GM18858 (cell line): ENCODE data around the gene MCAT.
"Not testable (repeated sequence)": the region's sequence is repeated elsewhere in the genome, so short reads cannot be mapped to it uniquely, and the experiment has no call there.

Source experiments
- ATAC-seq: cut with Tn5 transposase; IDR thresholded peaks from one replicate; pipeline ENCODE4 v1.9.1; 2021; ENCODE audit not compliant: unreplicated experiment

Gene MCAT

GRCh38 chr22:43127166-43127908 lies 15.9 kb downstream of the MCAT start:
- no peak for ATAC-seq

- no peak for ATAC-seq
Measured at GRCh38 chr22:43126501-43127165, 16.6 kb downstream of the MCAT start.

GRCh38 chr22:43118953-43119458 lies 24.2 kb downstream of the MCAT start:
- no peak for ATAC-seq

GRCh38 chr22:43118024-43118849 lies 25.0 kb downstream of the MCAT start:
- no peak for ATAC-seq

- no peak for ATAC-seq
Measured at GRCh38 chr22:43116932-43117331, 26.3 kb downstream of the MCAT start.

- no peak for ATAC-seq
Measured at GRCh38 chr22:43114958-43115357, 28.2 kb downstream of the MCAT start.

- ATAC-seq, result no peak
Measured at GRCh38 chr22:43113526-43114251, 29.5 kb downstream of the MCAT start.

GRCh38 chr22:43110927-43111623 lies 32.1 kb downstream of the MCAT start:
- no peak for ATAC-seq

- ATAC-seq, result no peak
Measured at GRCh38 chr22:43110444-43110926, 32.7 kb downstream of the MCAT start, which contains the start of gene BIK. Gene BIK (plus strand): TSS chr22:43110750. CDS start chr22:43124023, 13,273 bp downstream.

GRCh38 chr22:43109921-43110443 lies 33.2 kb downstream of the MCAT start:
- ATAC-seq, result no peak

- ATAC-seq, result no peak
Measured at GRCh38 chr22:43109511-43109910, 33.7 kb downstream of the MCAT start.

GRCh38 chr22:43106302-43106701 lies 36.9 kb downstream of the MCAT start:
- ATAC-seq, result no peak

- ATAC-seq, result not testable (repeated sequence)
Measured at GRCh38 chr22:43104950-43105349, 38.2 kb downstream of the MCAT start.

- not testable (repeated sequence) for ATAC-seq
Measured at GRCh38 chr22:43104056-43104625, 39.1 kb downstream of the MCAT start.

- ATAC-seq, result no peak
Measured at GRCh38 chr22:43101306-43101705, 41.9 kb downstream of the MCAT start.

- no peak for ATAC-seq
Measured at GRCh38 chr22:43100225-43100624, 43.0 kb downstream of the MCAT start.

GRCh38 chr22:43099095-43099494 lies 44.1 kb downstream of the MCAT start:
- ATAC-seq, result no peak

GRCh38 chr22:43098356-43098755 lies 44.8 kb downstream of the MCAT start:
- no peak for ATAC-seq

- no peak for ATAC-seq
Measured at GRCh38 chr22:43096420-43096819, 46.8 kb downstream of the MCAT start.
